GM19025 (cell line): ENCODE measurements around the gene AGFG2.
A peak's percentile ranks its signal among the peaks of the same experiment; 100 is the strongest.

Source experiments
- ATAC-seq: cut with Tn5 transposase; IDR thresholded peaks from one replicate; pipeline ENCODE4 v1.9.1; 2021; ENCODE audit warnings: mild to moderate bottlenecking, low read depth, moderate library complexity; ENCODE audit not compliant: unreplicated experiment

Gene AGFG2

DNA sequence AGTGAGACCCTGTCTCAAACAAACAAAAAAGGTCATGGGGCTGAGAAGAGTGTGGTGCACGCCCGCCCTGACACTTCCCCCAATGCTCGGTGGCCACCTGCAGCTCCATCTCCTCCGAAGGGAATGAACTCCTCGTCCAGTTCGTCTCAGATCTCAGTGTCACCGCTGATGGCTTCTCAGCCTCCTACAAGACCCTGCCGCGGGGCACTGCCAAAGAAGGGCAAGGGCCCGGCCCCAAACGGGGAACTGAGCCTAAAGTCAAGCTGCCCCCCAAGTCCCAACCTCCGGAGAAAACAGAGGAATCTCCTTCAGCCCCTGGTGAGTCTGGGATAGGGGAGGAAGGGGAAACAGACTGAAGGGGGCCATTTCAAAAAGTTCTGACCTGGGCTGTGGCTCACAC is 67.3 kb downstream of the AGFG2 start:
- ATAC-seq, result no peak

DNA sequence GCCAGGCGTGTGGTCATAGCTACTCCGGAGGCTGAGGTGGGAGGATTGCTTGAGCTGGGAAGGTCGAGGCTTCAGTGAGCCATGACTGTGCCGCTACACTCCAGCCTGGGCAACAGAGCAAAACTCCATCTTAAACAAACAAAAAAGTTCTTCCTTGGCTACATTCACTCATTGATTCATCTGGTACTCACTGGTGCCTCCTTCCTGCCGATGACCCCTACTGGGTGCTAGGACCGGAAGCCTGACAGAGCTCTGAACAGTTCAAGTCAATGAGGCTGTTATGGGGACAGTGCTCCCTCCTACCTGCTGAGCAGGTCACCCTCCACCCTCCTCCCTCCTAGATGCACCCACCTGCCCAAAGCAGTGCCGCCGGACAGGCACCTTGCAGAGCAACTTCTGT is 68.1 kb downstream of the AGFG2 start:
- ATAC-seq, result no peak

DNA sequence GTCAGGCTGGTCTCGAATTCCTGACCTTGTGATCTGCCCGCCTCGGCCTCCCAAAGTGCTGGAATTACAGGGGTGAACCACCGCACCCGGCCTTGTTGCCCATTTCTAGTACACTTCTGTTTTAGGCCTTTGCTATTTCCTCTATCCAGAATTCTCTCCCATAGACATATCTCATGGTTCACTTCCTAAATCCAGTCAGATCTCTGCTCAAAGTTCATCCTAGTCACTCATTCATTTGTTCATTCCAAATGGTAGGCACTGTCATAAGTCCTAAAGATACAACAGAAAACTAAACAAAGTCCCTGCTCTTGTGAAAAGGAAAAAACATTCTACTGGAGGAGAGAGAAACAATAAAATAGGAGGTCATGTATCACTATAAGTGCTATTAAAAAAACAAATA is 71.0 kb downstream of the AGFG2 start:
- no peak for ATAC-seq

DNA sequence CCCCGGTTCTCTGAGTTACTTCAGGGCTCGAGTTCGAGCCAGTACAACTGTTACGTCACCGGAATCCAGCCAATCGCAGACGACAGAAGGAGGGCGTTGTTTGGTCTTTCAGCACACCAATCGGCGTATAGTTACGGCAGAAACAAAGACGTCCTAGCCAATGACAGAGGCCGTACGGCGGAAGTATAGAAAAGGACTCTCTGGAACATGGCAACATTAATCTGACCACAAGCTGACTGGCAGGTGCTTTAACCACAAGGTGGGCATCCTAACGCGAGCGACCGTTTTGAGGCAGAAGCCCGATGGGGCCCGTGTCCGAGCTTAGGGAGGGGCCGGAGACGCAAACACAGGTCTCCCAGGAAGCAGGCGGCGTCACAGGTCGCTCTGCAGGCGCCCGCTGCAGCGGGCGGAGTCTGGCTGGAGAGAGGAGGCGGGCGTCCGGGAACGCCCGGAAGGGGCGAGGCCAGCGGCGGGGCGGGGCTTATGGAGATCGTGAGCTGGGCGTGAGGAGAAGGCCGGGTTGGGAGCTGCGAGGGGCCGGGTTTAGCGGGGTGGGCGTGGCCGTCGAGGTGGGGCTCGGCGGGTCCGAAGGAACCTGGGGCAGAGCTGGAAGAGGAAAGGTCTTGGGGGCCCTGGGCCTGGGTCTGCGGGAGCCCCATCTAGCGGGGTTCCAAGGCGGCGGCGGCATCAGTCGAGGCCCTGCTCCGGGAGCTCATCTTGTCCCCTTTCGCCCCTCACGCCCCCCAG is 73.2 kb downstream of the AGFG2 start, which contains the start of gene MOSPD3:
Gene MOSPD3 (plus strand): TSS at position 558 of the 747 bp plus-strand sequence. CDS start 252 bp downstream, outside the sequence.
- ATAC-seq, result peak; percentile 90

DNA sequence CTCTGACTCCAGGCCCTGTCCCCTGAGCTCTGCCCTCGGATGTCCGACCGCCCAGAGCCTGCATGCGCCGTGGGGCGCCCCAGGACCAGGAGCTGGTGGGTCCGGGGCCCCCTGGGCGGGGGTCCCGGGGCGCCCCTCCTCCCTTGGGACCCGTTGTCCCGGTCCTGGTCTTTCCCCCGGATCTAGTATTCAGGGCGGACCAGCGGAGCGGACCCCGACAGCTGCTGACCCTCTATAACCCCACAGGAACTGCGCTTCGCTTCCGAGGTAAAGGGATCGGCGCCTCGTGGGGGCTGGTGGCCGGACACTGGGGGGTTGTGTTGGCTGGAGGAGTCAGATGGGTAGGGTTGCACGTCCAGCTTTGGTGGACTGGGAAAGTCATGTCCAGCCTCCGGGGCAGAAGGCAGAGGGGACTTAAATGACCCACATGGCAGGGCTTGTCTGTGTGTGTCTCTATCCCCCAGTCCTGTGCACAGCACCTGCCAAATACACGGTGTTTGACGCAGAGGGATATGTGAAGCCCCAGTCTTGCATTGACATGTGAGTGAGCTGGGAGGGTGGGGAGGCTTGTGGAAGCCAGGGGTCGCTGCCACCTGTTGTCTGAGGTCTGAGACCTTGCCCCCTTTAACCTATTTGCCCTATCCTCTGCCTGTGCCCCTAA is 73.9 kb downstream of the AGFG2 start:
- no peak for ATAC-seq

DNA sequence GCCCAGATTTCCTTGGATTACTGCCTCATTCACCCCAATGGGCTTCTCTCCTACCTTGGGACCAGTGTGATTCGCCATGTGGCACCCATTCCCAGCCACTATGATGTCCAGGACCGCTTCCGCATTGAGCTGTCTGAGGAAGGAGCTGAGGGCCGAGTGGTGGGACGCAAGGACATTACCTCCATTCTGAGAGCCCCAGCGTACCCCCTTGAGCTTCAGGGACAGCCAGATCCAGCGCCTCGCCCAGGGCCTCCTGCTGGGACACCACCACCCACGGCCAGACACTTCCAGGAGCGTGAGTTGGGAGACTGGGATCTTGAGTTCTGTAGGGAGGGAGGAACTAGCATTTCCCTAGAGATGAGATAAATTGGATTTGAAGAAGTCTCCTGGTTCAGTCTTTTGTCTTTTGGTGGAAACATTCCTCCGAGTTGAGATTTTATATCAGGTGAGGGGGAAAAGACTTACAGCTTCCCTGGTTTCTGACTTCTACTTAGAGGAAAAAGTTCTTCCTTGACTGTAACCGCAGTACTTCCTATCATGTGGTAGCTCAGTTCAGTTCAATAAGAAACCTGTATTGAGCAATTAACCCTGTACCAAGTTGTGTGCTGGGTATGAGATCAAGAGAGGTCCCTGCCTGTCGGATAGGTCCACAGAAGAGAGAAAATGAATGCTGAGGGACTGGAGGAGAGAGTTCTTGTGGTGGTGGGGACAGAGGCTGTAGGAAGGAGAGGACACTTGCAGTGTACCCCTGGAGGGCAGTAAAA is 74.6 kb downstream of the AGFG2 start:
- no peak for ATAC-seq

DNA sequence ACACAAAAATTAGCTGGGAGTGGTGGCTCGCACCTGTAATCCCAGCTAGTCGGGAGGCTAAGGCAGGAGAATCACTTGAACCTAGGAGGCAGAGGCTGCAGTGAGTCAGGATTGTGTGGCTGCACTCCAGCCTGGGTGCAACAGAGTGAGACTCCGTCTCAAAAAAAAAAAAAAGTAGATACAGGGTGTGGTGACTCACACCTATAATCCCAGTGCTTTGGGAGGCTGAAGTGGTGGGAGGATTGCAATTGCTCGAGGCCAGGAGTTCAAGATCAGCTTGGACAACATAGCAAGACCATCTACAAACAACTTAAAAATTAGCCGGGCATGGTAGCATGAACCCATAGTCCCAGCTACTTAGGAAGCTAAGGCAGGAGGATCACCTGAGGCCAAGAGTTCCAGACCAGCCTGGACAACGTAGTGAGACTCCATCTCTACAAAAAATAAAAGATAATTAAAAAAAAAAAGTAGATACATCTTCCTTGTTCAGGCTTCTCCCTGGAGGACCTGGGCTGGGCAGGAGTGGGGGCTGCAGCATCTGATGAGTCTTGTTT is 75.4 kb downstream of the AGFG2 start:
- ATAC-seq, result no peak
